ENCODE measurements around the gene SLC12A9.
"Not testable (repeated sequence)": the region's sequence is repeated elsewhere in the genome, so short reads cannot be mapped to it uniquely, and the experiment has no call there.

Gene SLC12A9, protein sequence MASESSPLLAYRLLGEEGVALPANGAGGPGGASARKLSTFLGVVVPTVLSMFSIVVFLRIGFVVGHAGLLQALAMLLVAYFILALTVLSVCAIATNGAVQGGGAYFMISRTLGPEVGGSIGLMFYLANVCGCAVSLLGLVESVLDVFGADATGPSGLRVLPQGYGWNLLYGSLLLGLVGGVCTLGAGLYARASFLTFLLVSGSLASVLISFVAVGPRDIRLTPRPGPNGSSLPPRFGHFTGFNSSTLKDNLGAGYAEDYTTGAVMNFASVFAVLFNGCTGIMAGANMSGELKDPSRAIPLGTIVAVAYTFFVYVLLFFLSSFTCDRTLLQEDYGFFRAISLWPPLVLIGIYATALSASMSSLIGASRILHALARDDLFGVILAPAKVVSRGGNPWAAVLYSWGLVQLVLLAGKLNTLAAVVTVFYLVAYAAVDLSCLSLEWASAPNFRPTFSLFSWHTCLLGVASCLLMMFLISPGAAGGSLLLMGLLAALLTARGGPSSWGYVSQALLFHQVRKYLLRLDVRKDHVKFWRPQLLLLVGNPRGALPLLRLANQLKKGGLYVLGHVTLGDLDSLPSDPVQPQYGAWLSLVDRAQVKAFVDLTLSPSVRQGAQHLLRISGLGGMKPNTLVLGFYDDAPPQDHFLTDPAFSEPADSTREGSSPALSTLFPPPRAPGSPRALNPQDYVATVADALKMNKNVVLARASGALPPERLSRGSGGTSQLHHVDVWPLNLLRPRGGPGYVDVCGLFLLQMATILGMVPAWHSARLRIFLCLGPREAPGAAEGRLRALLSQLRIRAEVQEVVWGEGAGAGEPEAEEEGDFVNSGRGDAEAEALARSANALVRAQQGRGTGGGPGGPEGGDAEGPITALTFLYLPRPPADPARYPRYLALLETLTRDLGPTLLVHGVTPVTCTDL

DNA sequence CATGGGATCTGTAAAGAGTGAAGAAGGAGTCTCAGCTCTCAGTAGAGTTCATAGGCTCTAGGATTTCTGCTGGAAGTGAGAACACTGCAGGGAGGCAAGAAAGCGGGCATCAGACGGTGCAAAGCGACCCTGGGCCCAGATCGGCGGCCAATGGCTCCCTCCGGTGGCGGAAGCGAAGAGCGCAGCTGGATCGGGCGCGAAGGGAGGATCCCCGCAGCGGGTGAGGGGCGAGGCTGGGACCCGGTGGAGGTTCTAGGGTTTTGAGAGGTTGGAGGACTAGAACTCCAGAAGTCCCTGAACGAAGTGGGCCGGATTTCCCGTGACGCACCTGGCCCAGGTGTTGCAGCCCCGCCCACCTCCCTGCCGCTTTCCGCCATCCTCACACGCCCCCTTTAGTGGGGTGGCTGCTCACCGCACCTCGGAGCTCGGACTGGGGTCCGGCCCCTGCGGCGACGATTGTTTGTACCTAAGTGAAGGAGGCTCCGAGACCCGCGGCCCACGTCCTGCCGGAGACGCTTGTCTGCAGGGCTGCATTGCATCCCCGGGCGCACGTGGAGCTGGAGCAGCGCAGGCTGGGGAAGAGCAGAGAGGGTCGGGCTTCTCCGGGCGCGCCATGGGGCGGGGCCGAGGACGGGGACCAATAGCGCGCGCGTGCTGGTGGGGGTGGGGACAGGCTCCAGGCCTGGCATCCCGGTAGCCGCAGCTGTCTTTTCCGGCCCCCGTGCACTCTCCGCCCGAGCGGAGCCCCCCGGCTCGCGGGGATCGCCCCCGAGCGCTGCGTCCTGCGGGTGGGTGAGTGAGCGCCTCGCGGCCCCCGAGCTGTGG is at the start of gene SLC12A9:
SLC12A9 (plus strand) TSS at position 666 of the 825 bp plus-strand sequence. CDS start 1,485 bp downstream, outside the sequence.
- FAIRE-seq = no peak

DNA sequence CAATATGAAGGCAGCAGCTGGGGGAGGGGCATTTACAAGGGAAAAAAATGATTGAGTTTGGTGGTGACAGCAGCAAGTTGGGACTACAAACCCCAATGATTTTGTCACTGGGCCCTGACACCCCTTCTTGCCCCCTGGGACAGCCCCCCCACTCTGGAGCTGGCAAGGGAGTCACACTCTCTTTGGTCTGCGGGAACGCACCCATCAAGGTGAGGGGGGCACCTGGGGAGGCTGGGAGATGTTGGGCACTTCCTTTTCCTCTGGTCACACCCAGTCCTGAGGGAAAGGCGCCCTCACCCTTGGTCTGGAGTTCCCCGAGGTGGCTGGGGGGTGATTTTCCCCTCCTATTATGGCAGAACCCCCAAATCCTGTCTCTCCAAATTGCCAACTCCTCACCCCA is 49.6 kb upstream of the SLC12A9 start:
- no peak for FAIRE-seq

DNA sequence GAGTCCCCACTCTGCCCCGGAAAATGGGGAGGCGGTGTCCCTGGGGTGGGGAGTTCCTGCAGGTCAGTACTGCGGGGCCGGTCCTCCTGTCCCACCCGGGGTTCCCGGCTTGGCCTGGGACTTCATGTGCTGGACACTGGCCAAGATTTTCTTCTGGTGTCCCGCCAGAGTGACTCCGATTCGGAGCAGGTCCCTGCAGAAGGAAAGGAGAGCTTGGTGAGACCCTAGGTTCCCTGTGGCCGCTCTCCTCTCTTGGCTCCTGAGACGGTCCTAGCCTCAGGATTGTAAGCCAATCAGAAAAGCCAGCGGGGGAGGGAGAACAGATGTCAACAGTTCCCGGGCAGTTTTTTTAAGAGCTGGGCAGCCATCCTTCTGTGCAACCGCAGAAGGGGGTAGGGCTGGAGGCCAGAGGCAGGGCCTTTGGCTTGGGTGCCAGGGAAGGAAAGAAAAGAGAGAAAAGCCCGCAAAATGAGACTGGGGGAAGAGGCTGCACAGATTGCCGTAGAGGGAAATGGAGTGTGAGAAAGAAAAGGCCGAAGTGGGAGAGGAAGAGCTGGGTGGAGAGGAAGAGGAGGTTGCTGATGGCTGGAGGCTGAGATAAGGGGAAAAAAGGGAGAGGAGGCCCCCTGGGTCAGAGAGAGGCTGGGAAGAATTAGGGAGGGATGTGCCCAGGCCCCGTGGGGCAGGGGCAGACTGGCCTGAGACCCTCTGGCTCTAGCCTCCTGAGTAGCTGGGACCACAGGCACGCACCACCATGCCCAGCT is 48.9 kb upstream of the SLC12A9 start:
- FAIRE-seq = no peak

DNA sequence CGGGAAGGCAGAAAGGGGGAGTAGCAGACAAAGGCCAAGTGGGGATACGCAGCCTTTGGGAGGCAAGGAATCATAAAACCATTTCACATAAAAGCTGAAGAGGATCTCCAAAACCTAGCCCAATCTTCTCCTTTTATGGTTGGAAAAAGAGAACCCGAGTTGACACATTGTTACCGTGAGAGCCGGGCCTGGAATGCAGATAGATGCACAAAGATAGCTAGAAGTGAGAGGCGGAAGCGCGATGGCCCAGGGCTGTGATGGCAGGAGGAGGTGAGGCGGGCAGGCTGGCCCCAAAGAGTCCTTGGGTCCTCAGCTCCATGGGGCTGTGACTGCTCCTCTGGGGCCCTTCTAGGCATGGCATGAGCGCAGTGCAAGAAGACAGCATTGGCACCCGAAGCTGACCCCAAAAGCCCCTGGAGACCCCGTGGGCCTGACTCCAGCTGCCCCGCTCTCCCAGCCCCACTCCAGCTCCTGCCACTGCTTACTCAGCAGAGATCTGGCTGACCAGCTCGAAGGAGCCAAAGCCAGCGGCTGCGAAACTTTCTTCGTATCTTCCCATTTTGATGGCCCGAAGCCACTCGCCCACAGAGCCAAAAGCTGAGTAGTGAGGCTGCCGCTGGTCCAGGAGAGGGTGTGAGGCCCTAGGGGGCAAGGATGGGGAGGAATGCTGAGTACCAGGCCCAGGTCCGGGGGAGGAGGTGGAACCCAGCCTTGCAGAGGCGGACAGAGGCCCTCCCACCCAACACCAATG is 47.7 kb upstream of the SLC12A9 start:
- no peak for FAIRE-seq

DNA sequence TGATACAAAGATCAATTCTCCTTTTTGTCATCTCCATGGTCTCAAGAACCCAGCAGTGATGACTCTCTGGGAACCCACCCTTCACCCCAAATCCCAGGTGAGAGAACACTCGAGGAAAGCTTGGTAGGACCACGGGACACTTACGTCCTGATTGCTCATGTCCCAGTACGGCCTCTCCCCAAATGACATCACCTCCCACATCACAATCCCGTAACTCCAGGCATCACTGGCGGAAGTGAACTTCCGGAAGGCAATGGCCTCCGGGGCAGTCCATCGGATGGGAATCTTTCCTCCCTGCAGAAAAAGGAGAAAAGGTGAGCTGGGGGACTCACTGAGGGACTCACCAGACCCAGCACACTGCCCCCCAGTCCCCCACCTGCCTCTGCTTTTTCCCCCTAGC is 46.2 kb upstream of the SLC12A9 start:
- FAIRE-seq = no peak

DNA sequence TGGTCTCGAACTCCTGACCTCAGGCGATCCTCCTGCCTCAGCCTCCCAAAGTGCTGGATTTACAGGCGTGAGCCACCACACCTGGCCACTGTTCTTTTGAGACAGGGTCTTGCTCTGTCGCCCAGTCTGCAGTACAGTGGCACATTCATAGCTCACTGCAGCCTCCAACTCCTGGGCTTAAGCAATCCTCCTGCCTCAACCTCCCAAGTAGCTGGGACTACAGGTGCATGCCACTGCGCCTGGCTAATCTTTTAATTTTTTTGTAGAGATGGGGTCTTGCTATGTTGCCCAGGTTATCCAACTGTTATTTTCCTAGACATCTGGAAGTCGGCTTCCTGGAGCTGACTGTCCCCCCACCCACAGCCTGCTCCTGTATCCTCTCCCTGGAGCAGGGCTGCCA is 45.6 kb upstream of the SLC12A9 start:
- not testable (repeated sequence) for FAIRE-seq

DNA sequence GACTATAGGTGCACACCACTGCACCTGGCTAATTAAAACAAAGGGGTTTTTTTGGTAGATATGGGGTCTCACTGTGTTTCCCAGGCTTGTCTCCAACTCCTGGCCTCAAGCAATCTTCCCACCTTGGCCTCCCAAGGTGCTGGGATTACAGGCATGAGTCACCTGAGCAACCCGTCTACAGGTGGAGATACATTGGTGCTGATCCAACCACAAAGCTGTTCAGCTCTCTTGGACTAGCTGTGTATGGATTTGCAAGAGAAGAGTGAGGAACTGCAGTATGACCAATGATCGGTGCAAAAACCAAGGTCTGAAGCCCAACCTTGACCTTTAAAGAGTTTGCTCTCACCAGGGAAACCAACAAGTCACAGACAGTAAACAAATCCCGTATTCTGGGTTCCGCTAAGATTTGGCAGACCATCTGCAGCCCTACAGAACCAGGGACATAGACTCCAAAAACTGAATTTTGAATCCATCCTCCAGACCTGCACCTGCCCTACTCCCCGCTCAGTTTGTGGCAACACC is 44.1 kb upstream of the SLC12A9 start:
- FAIRE-seq = no peak

DNA sequence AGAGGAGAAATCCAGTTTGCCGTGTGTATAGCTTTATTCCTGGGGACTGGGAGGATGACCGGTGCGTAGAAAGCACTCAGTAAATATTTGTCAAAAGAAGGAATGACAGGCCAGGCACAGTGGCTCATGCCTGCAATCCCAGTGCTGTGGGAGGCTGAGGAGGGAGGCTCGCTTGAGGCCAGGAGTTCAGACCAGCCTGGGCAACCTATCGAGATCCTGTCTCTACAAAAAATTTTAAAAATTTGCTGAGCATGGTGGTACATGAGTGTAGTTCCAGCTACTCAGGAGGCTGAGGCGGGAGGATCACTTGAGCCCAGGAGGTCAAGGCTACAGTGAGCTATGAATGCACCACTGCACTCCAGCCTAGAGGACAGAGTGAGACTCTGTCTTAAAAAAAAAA is 41.0 kb upstream of the SLC12A9 start:
- no peak for FAIRE-seq

DNA sequence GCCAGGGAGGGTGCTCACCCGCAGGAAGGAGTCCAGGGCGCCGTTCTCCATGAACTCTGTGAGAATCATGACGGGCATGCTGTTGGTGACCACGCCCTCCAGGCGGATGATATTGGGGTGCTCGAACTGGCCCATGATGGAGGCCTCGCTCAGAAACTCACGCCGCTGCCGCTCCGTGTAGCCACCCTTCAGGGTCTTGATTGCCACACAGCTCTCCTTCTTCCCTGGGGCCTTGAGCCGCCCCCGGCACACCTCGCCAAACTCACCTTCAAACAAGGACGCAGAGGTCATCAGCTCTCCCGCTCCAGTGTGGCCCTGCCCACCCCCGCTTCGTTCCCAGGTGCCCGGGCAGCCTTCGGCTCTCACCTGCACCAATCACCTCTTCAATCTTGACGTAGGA is 39.8 kb upstream of the SLC12A9 start:
- FAIRE-seq = no peak

DNA sequence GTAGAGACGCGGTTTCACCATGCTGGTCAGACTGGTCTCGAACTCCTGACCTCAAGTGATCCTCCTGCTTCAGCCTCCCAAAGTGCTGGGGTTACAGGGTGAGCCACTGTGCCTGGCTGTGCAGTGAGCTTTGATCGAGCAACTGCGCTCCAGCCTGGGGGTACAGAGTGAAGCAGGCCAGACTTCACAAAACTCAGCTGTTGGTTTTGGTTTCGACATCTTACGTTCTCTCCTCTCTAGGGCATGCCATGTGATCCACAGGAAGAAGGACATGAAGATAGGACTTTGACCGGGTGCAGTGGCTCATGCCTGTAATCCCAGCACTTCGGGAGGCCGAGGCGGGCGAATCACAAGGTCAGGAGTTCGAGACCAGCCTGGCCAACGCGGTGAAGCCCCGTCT is 36.0 kb upstream of the SLC12A9 start:
- not testable (repeated sequence) for FAIRE-seq

DNA sequence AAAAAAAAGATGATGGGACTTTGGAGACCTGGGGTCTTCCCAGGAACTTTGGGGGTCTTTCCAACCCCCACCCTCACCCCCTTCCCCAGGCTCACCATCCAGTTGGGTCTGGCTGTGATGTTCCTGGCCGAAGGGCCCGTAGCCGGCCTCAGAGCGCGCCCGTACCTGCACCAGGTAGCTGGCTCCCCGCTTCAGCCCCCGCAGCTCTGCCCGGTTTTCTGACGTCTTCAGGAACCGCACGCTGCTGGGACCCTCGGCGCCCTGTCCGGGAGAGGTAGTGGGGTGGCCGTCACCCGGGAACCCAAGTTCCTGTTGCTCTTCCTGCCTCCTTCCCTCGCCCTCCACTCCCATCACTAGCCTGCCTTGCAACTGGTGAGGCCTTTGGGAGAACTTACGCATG is 35.4 kb upstream of the SLC12A9 start:
- no peak for FAIRE-seq

DNA sequence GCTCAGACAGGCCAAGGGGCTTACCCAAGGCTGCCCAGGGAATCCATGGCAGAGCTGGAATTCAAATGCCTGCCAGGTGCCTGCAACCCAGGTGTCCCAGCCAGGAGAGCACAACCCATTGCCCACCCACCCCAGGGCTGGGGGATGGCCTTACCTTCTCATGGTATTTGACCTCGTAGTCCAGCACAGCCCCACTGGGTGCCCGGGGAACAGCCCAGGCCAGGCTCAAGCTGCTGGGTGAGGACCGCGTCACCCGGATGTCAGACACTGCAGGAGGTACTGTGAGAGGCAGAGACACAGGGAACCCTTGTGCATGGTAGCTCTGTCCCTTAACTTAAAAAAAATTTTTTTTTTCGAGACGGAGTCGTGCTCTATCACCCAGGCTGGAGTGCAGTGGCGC is 34.1 kb upstream of the SLC12A9 start:
- FAIRE-seq = no peak

DNA sequence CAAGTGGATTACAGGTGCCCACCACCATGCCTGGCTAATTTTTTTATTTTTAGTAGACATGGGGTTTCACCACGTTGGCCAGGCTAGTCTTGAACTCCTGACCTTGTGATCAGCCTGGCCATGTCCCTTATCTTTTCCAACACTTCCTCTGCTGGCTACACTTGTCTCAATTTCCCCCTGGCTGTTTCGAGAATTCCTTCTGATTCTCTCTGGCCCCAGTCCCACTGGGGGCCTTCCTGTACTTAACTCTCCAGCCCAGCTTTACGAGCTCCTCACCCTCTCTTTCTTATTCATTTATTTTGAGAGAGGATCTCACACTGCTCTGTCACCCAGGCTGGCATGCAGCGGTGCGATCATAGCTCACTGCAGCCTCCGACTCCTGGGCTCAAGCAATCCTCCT is 33.7 kb upstream of the SLC12A9 start:
- FAIRE-seq = no peak

DNA sequence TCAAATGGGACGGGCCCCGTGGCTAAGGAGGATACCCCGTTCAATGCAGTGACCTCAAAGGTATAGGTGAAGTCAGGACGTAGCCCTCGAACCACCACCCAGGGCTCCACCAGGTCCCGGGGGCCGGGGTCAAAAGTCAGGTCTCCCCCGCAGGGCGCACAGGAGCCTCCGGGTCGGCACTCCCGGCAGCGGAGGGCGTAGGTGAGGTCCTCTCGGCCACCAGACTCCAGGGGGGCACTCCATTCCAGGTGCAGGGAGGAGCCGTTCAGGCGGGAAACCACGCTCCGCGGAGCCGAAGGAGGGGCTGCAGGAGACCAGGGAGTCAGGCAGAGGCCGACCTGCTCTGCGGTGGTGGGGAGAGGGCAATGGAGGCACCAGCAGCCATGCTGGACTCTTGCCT is 32.9 kb upstream of the SLC12A9 start:
- FAIRE-seq = no peak

DNA sequence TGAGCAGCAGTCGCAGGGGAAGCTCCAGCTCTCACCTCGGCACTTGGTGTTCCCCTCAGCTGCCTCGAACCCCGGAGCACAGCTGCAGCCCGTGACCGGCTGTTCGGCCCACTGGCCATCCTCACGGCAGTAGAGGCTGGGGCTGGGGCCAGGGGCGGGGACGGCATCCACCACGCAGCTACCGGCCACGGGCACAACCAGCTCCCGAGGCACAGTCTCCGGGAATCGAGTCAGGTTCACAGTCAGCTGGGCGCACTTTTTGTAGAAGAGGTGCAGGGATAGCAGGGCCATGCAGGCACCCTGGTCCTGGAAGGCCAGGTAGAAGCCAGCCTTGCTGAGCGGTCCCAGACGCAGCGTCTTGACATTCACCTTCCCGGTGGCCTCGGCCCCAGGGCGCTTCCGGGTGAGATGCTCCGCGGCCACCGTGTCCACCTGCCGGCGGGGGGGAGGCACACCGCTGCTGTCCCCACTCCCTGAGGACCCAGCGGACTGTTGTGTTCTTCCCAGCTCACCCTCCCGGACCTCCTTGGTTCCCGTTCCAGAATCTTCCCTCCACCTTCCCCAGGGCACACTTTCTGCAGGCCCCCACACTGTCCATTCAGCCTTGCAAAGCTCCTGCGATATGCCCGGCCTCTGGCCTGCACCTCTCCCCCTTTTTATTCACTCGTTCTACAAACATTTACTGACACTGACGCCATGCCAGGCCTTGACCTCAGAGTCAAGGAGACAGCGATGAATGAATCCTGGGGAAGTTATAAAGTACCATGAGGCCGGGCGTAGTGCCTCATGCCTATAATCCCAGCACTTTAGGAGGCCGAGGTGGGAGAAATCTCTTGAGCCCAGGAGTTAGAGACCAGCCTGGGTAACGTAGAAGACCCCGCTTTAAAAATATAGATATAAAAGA is 30.0 kb upstream of the SLC12A9 start:
- no peak for FAIRE-seq

DNA sequence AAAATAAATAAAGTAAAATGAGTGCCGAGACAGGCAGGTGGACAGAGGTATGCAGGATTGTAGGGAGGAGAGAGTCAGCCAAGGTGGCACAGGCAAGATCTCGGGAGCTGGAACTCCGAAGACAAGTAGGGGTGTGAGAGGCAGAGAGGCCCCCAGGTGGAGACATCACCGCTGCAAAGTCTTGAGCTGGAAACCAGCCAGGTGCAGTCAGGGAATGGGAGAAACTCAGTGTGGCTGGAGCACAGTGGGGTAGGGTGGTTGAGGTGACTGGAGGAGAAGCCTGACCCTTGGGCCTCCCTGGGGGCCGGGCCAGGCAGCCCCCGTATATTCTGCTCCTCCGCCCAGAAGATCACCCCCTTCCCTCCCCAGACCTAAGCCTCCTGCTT is 29.4 kb upstream of the SLC12A9 start:
- FAIRE-seq = no peak

DNA sequence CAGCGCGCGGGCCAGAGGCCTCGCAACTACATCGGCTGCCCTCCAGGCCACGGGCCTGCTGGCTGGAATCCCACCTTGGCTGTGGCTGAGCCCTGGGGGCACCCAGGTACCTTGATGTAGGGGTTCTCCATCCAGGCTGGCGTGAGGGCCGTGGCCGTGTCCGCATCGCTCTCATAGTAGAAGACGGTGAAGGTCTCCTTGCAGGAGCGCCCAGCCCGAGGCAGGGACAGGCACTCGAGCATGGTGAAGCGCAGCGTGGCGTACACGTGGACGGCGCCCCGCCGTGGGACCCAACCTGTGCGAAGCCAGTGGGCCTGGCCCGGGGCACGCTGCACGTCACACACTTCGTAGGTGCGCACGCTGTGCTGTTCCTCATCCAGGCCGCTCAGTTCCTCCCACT is 29.0 kb upstream of the SLC12A9 start:
- FAIRE-seq = no peak

DNA sequence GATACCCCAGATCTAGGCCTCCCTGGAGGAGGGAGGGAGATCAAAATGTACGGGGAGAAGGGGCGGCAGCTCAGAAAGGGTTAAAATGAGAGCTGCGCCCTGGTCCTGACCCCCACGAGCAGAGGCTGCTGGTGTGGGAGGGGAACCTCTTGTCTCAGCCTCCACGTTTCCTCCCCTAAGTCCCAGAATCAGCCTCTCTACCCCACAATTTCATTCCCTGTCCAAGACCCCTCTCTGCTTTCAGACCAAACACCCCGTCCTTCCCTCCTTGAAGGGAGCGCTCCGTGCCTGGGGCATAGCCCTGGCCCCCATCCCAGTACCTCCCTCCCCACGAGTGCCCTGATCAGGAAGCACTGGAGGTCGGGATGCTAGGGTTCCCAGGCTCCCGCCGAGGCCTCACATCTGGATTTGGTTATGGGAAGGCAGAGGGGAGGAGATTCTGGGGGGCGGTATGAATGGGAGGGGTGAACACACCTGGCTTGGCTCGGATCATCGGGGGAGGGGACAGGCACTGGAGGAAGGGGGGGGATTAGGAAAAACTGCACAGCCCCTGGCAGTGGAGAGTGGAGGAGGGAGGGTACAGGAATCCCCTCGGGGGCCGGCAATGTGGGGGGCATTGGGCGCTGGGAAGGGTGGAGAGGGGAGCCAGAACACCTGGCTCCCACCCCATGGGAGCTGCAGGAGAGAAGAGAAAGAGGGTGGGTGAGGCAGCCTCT is 27.9 kb upstream of the SLC12A9 start:
- FAIRE-seq = no peak

DNA sequence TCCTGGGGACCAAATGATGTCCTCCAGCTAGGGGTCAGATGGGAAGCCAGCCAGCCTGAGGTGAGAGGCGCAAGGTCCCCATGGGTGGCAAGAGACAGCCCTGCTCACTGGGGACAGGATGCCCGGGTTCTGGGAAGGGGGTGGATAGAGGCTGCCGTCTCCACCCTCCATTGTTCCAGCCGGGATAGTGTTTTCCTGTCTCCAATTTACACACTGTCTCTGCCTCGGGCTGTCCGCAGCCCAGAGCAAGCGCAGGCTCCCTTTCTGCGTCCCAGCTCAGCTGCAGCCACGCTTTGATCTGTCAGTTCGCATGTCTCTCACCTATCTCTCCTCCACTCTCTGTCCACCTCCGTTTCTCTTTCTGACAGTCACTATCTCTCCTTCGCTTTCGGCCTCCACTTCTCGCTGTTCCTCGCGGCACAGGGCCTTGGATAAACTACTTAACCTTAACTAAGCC is 27.3 kb upstream of the SLC12A9 start:
- no peak for FAIRE-seq
